ENCODE measurements around the gene CYLD.

DNA sequence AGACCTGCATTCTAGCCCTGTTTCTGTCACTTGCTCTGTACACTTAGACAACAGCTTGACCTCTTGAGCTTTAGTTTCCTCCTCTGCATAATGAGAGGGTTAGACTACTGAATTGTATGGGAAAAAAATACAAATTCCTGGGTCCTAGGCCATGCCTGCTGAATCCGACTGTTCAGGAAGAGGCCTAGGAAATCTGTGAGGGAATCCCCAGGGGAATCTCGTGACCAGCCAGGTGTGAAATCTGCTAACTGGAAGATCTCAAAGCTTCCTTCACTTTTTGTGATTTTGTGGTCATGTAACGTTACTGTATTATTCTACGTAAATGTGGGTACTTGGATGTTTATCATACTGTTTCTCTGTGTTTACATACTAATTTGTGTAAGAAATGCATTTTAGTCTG lies 58.2 kb downstream of the CYLD start:
- TF ChIP-seq, protein P1, sequence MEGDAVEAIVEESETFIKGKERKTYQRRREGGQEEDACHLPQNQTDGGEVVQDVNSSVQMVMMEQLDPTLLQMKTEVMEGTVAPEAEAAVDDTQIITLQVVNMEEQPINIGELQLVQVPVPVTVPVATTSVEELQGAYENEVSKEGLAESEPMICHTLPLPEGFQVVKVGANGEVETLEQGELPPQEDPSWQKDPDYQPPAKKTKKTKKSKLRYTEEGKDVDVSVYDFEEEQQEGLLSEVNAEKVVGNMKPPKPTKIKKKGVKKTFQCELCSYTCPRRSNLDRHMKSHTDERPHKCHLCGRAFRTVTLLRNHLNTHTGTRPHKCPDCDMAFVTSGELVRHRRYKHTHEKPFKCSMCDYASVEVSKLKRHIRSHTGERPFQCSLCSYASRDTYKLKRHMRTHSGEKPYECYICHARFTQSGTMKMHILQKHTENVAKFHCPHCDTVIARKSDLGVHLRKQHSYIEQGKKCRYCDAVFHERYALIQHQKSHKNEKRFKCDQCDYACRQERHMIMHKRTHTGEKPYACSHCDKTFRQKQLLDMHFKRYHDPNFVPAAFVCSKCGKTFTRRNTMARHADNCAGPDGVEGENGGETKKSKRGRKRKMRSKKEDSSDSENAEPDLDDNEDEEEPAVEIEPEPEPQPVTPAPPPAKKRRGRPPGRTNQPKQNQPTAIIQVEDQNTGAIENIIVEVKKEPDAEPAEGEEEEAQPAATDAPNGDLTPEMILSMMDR (optimal IDR thresholded peaks at IDR 0.05 in 1 of 3, IDR thresholded peaks at IDR 0.05 in 1 of 3, conservative IDR thresholded peaks at IDR 0.05 in 1 of 3; ENCODE audit: extremely low read depth in 1 of 3, insufficient read depth in 2 of 3, low read length in 3 of 3), result no peak
- no peak for TF ChIP-seq EZH2 (IDR thresholded peaks at IDR 0.05; ENCODE audit: low read length)
